ENCODE results near the gene NGF. TPM values are rescaled to one million over a fixed set of nuclear protein-coding genes. Genes with fewer than 3 reads are reported as not detected.

NGF gene
- total and polyA plus RNA-seq, 3 donors from 2014 or later: 0.63 to 3.3 (median 1.4) TPM

GRCh38 chr1:115343200-115343737, 5.2 kb upstream of the NGF start:
- Histone ChIP-seq H3K4me1 (peaks cover 14% of the 10 kb centered on the region), H3K4me3 (no peak overlapping the region), H3K36me3 (ENCODE audit: low read depth, missing control alignments) (no peaks in the 10 kb centered on the region), H3K9me3 (no peaks in the 10 kb centered on the region), H3K27me3 (no peaks in the 10 kb centered on the region), H3K27ac (no peak overlapping the region)
- 96 to 100% methylated on average over 1 to 2 of the region's 2 CpGs for WGBS, 2 donors
- no peak for TF ChIP-seq POLR2A (IDR thresholded peaks at IDR 0.05)
- TF ChIP-seq CTCF (IDR thresholded peaks at IDR 0.05): no peak
- no peak for DNase-seq
- intact Hi-C loops (cut with DNase I; ENCODE audit: low total_unique reads): no loop called here

- no peaks in the 10 kb centered on the region for H3K27me3 ChIP-seq
- no peaks in the 10 kb centered on the region for H3K36me3 ChIP-seq (ENCODE audit: low read depth, missing control alignments)
- TF ChIP-seq POLR2A (IDR thresholded peaks at IDR 0.05) (no peak), CTCF (IDR thresholded peaks at IDR 0.05) (no peak)
- H3K4me3 ChIP-seq: no peak overlapping the region
- intact Hi-C loops (cut with DNase I; ENCODE audit: low total_unique reads): no loop called here
- no peak for DNase-seq
- H3K4me1 ChIP-seq: peaks cover 19% of the 10 kb centered on the region
- WGBS, 2 donors: 88 to 90% methylated on average over 2 of the region's 2 CpGs
- no peak overlapping the region for H3K27ac ChIP-seq
- H3K9me3 ChIP-seq: no peaks in the 10 kb centered on the region
These were observed 3.9 kb upstream of the NGF start for GRCh38 chr1:115341948-115342347.

GRCh38 chr1:115340879-115341278, 2.8 kb upstream of the NGF start:
- Histone ChIP-seq H3K9me3 (no peaks in the 10 kb centered on the region), H3K27me3 (no peaks in the 10 kb centered on the region), H3K4me1 (peaks cover 19% of the 10 kb centered on the region), H3K36me3 (ENCODE audit: low read depth, missing control alignments) (no peaks in the 10 kb centered on the region), H3K4me3 (no peak overlapping the region), H3K27ac (peak overlapping the region in 1 of 2 donors; percentile 51)
- peak; percentile 30 for DNase-seq
- intact Hi-C loops (cut with DNase I; ENCODE audit: low total_unique reads): no loop called here
- 46 to 52% methylated on average over 3 of the region's 3 CpGs for WGBS, 2 donors
- TF ChIP-seq POLR2A (IDR thresholded peaks at IDR 0.05): no peak
- TF ChIP-seq CTCF (IDR thresholded peaks at IDR 0.05): no peak

GRCh38 chr1:115338457-115338820, 390 bp upstream of the NGF start:
- Histone ChIP-seq H3K27me3 (no peaks in the 10 kb centered on the region), H3K4me3 (peak overlapping the region; percentile 57 to 67), H3K27ac (peak overlapping the region in 1 of 2 donors; percentile 78), H3K36me3 (ENCODE audit: low read depth, missing control alignments) (no peaks in the 10 kb centered on the region), H3K4me1 (peaks cover 19% of the 10 kb centered on the region), H3K9me3 (no peaks in the 10 kb centered on the region)
- 40 to 49% methylated on average over 4 to 25 of the region's 25 CpGs for WGBS, 2 donors
- DNase-seq: no peak
- TF ChIP-seq CTCF (IDR thresholded peaks at IDR 0.05) (no peak), POLR2A (IDR thresholded peaks at IDR 0.05) (no peak)
- intact Hi-C loops (cut with DNase I; ENCODE audit: low total_unique reads): loop anchor here (5.0 kb wide), 1 partner anchor 56 kb away; no protein-coding TSS in a partner anchor

- H3K36me3 ChIP-seq (ENCODE audit: low read depth, missing control alignments): no peaks in the 10 kb centered on the region
- WGBS, 2 donors: 0 to 1% methylated on average over 4 to 19 of the region's 19 CpGs
- DNase-seq: peak; percentile 42
- intact Hi-C loops (cut with DNase I; ENCODE audit: low total_unique reads): loop anchor here (5.0 kb wide), 1 partner anchor 55 kb away; no protein-coding TSS in a partner anchor
- H3K27me3 ChIP-seq: no peaks in the 10 kb centered on the region
- peaks cover 19% of the 10 kb centered on the region for H3K4me1 ChIP-seq
- TF ChIP-seq CTCF (IDR thresholded peaks at IDR 0.05) (no peak), POLR2A (IDR thresholded peaks at IDR 0.05) (no peak)
- peak overlapping the region; percentile 57 to 67 for H3K4me3 ChIP-seq
- no peaks in the 10 kb centered on the region for H3K9me3 ChIP-seq
- H3K27ac ChIP-seq: peak overlapping the region; percentile 50 to 78
These were observed 795 bp downstream of the NGF start for GRCh38 chr1:115337276-115337632.

Data from testis (tissue), 3 donors.